Measurements from ENCODE around the gene FAM117A. TPM values are rescaled to one million over a fixed set of nuclear protein-coding genes. Genes with fewer than 3 reads are reported as not detected.

The FAM117A gene
- total RNA-seq, 1 experiment from 2014 or later = 9.7 TPM

GRCh38 chr17:49738456-49739163 is 25.3 kb downstream of the FAM117A start:
- Histone ChIP-seq H2AFZ (ENCODE audit: low read length) (no peak overlapping the region), H3K27me3 (ENCODE audit: low read length) (no peaks in the 10 kb centered on the region), H3K9ac (ENCODE audit: low read length) (no peak overlapping the region), H3K9me2 (replicated peaks; ENCODE audit: low read length) (no peaks in the 10 kb centered on the region), H3K9me3 (ENCODE audit: low read length) (no peaks in the 10 kb centered on the region), H3K36me3 (ENCODE audit: low read depth, low read length) (no peaks in the 10 kb centered on the region), H3K27ac (ENCODE audit: low read length) (no peak overlapping the region), H3F3A (ENCODE audit: low read length, unreplicated experiment) (no peaks in the 10 kb centered on the region), H3K4me3 (ENCODE audit: low read length) (no peak overlapping the region), H3K79me2 (ENCODE audit: low read length) (no peaks in the 10 kb centered on the region), H4K20me1 (ENCODE audit: low read length) (no peaks in the 10 kb centered on the region), H3K4me2 (ENCODE audit: low read length) (no peak overlapping the region), H3K4me1 (ENCODE audit: insufficient read depth, low read length) (no peaks in the 10 kb centered on the region)
- TF ChIP-seq EZH2 (IDR thresholded peaks at IDR 0.05; ENCODE audit: low read length, unreplicated experiment) = no peak
- intact Hi-C loops (cut with micrococcal nuclease) = no loop called here
- POLR2A ChIA-PET (ENCODE audit: unreplicated experiment) = no interaction called here
- no peak for ATAC-seq
- CTCF ChIA-PET = no interaction called here
- no TSS peak for BruUV-seq (replicated peaks)
- no peak for DNase-seq

GRCh38 chr17:49734515-49735490 is 29.1 kb downstream of the FAM117A start:
- H4K20me1 ChIP-seq (ENCODE audit: low read length) = no peaks in the 10 kb centered on the region
- H3K4me1 ChIP-seq (ENCODE audit: insufficient read depth, low read length) = no peaks in the 10 kb centered on the region
- no peaks in the 10 kb centered on the region for H3K27me3 ChIP-seq (ENCODE audit: low read length)
- no peaks in the 10 kb centered on the region for H3K9me2 ChIP-seq (replicated peaks; ENCODE audit: low read length)
- H3K4me3 ChIP-seq (ENCODE audit: low read length) = no peak overlapping the region
- H3K4me2 ChIP-seq (ENCODE audit: low read length) = no peak overlapping the region
- H3K9me3 ChIP-seq (ENCODE audit: low read length) = no peaks in the 10 kb centered on the region
- no peak overlapping the region for H2AFZ ChIP-seq (ENCODE audit: low read length)
- TF ChIP-seq CTCF (conservative IDR thresholded peaks at IDR 0.05; ENCODE audit: low read depth, low read length) = no peak
- no peak for TF ChIP-seq EZH2phosphoT487 (IDR thresholded peaks at IDR 0.05; ENCODE audit: borderline replicate concordance, low read length)
- no peak for TF ChIP-seq EZH2 (IDR thresholded peaks at IDR 0.05; ENCODE audit: low read length, unreplicated experiment)
- intact Hi-C loops (cut with micrococcal nuclease) = no loop called here
- ChIA-PET POLR2A (ENCODE audit: unreplicated experiment) (no interaction called here), CTCF (no interaction called here)
- H3F3A ChIP-seq (ENCODE audit: low read length, unreplicated experiment) = no peaks in the 10 kb centered on the region
- H3K36me3 ChIP-seq (ENCODE audit: low read depth, low read length) = no peaks in the 10 kb centered on the region
- DNase-seq (no peak), ATAC-seq (no peak)
- H3K79me2 ChIP-seq (ENCODE audit: low read length) = no peaks in the 10 kb centered on the region
- no TSS peak for BruUV-seq (replicated peaks)
- H3K27ac ChIP-seq (ENCODE audit: low read length) = no peak overlapping the region
- H3K9ac ChIP-seq (ENCODE audit: low read length) = no peak overlapping the region

- no peaks in the 10 kb centered on the region for H4K20me1 ChIP-seq (ENCODE audit: low read length)
- intact Hi-C loops (cut with micrococcal nuclease) = no loop called here
- H3K36me3 ChIP-seq (ENCODE audit: low read depth, low read length) = no peaks in the 10 kb centered on the region
- H2AFZ ChIP-seq (ENCODE audit: low read length) = no peak overlapping the region
- H3K9ac ChIP-seq (ENCODE audit: low read length) = no peak overlapping the region
- CTCF ChIA-PET = no interaction called here
- BruUV-seq (replicated peaks) = no TSS peak
- no peaks in the 10 kb centered on the region for H3K27me3 ChIP-seq (ENCODE audit: low read length)
- TF ChIP-seq EZH2 (IDR thresholded peaks at IDR 0.05; ENCODE audit: low read length, unreplicated experiment) (no peak), CTCF (conservative IDR thresholded peaks at IDR 0.05; ENCODE audit: low read depth, low read length) (no peak)
- no peak overlapping the region for H3K27ac ChIP-seq (ENCODE audit: low read length)
- H3K4me3 ChIP-seq (ENCODE audit: low read length) = no peak overlapping the region
- H3K9me2 ChIP-seq (replicated peaks; ENCODE audit: low read length) = no peaks in the 10 kb centered on the region
- H3K9me3 ChIP-seq (ENCODE audit: low read length) = no peaks in the 10 kb centered on the region
- no peak overlapping the region for H3K4me2 ChIP-seq (ENCODE audit: low read length)
- no peak for ATAC-seq
- no peaks in the 10 kb centered on the region for H3K4me1 ChIP-seq (ENCODE audit: insufficient read depth, low read length)
- H3K79me2 ChIP-seq (ENCODE audit: low read length) = no peaks in the 10 kb centered on the region
- POLR2A ChIA-PET (ENCODE audit: unreplicated experiment) = no interaction called here
- H3F3A ChIP-seq (ENCODE audit: low read length, unreplicated experiment) = no peaks in the 10 kb centered on the region
- no peak for DNase-seq
These were observed 32.5 kb downstream of the FAM117A start for GRCh38 chr17:49731435-49731831.

Data from PC-3 (cell line).